ENCODE results near the gene TGFBR1.

The TGFBR1 gene

DNA sequence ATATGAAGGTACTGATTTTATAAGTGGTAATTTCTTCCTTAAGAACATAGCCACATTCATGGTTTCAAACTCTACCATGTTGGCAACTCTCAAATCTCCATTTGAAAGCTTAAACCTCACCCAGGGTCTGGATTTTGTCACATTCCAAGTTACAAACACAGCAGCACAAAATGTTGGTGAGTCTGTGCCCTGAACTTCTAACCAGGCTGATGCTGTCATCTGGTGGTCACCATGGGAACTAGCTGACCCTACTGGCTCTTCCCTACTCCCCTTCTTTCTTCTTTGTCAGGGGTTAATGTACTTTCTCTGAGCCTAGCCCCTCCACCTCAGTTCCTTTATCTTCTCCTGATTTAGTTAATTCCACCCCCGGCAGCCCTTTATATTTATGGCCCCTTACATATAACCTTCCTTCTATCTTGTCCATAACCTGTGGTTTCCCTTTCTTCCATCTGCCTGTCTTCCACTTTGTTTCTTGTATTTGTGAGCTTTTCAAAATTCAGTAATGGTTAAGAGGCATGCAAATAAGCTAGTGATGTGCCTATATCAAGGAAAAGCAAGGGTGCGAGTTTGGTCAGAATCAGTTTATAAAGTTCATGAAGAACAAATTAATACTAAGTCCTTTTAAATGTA lies 35.9 kb downstream of the TGFBR1 start:
- TF ChIP-seq, protein P1, sequence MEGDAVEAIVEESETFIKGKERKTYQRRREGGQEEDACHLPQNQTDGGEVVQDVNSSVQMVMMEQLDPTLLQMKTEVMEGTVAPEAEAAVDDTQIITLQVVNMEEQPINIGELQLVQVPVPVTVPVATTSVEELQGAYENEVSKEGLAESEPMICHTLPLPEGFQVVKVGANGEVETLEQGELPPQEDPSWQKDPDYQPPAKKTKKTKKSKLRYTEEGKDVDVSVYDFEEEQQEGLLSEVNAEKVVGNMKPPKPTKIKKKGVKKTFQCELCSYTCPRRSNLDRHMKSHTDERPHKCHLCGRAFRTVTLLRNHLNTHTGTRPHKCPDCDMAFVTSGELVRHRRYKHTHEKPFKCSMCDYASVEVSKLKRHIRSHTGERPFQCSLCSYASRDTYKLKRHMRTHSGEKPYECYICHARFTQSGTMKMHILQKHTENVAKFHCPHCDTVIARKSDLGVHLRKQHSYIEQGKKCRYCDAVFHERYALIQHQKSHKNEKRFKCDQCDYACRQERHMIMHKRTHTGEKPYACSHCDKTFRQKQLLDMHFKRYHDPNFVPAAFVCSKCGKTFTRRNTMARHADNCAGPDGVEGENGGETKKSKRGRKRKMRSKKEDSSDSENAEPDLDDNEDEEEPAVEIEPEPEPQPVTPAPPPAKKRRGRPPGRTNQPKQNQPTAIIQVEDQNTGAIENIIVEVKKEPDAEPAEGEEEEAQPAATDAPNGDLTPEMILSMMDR (conservative IDR thresholded peaks at IDR 0.05; ENCODE audit: low read depth, low read length) = peak; percentile 100
- DNase-seq (ENCODE audit: low read depth) = peak; percentile 84
- H3K4me3 ChIP-seq (ENCODE audit: low read depth, low read length) = no peak overlapping the region

DNA sequence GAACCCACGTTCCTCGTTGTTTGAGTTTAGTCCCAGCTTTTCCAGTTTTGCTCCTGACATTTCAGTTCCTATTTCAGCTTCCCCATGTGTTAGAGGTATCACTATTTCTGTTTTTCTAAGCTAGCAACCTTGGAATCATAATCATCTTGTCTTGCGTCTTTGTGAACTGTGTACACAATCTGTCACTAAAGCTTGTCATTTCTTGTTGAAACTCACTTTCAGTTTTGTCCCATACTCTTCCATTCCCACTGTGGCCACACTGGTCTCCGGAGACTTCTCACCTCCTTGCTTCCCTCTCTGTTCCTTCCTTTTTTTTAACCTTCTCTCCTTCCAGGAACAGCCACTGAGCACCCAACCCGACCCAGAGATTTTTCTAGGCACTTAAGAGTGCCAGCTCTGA lies 36.9 kb downstream of the TGFBR1 start:
- TF ChIP-seq, protein P1 (conservative IDR thresholded peaks at IDR 0.05; ENCODE audit: low read depth, low read length) = no peak
- H3K4me3 ChIP-seq (ENCODE audit: low read depth, low read length) = no peak overlapping the region
- no peak for DNase-seq (ENCODE audit: low read depth)

DNA sequence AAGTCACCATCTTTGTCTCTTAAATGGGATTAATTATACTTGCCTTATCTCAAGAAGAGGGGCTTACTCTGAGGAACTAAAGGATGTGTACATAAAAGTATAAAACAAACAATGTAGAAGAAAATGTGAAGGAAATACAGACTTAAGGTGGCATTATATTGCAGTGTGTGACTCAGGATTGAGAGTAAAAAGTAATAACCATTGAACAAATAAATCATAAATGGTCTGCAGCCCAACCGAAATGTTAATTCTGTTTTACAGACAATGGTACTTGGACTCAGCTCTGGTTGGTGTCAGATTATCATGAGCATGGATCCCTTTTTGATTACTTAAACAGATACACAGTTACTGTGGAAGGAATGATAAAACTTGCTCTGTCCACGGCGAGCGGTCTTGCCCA lies 37.4 kb downstream of the TGFBR1 start:
- no peak for DNase-seq (ENCODE audit: low read depth)
- TF ChIP-seq, protein P1 (conservative IDR thresholded peaks at IDR 0.05; ENCODE audit: low read depth, low read length) = no peak
- H3K4me3 ChIP-seq (ENCODE audit: low read depth, low read length) = no peak overlapping the region

DNA sequence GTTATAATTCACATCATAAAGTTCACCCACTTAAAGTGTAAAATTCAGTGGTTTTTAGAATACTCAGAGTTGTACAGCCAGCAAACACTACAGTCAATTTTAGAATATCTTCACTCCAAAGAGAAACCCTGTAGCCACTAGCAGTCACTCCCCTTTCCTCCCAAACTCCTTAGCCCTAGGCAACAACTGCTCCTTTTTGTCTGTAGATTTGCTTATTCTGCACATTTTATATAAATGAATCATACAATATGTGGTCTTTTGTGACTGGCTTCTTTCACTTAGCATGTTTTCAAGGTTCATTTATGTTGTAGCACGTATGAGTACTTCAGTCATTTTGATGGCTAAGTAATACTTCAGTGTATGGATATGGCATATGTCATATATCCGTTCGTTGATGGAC lies 38.7 kb downstream of the TGFBR1 start:
- DNase-seq (ENCODE audit: low read depth) = no peak
- no peak overlapping the region for H3K4me3 ChIP-seq (ENCODE audit: low read depth, low read length)
- TF ChIP-seq, protein P1 (conservative IDR thresholded peaks at IDR 0.05; ENCODE audit: low read depth, low read length) = no peak

DNA sequence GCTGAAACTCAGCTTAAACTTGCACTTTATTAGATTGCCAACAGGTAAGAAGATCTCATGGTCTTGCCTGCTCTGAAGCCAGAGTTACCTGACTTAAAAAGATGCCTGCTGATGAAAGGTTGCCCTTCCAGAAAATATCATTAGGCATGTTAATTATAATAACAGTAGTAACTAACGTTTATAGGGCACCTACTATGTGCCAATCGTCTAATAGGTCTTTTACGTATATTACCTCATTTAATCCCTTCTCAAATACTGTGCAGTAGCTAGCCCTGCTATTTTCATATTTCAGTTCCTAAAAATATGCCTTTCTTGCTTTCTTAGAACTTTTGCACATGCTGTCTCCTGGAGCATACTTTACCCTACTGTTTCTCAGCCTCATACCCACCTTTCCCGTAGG lies 40.1 kb downstream of the TGFBR1 start:
- TF ChIP-seq, protein P1 (conservative IDR thresholded peaks at IDR 0.05; ENCODE audit: low read depth, low read length) = no peak
- no peak overlapping the region for H3K4me3 ChIP-seq (ENCODE audit: low read depth, low read length)
- DNase-seq (ENCODE audit: low read depth) = no peak

DNA sequence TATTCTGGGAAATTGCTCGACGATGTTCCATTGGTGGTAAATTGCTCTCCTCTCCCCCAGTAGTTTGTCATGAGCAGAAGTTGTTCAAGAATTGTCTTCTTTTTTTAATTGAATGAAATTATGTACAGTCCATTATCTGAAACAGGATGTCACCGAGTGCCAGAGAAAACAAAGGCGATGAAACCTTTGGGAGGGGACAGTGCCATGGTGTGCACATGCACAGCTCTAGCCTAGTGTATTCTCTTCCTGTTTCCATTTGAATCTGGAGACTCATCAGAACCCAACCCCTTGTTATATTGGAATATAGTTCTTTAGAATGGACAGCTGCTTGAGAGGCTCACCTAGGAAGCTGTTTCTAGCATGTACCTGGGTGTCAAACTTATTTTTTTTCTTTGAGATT lies 41.7 kb downstream of the TGFBR1 start:
- TF ChIP-seq, protein P1 (conservative IDR thresholded peaks at IDR 0.05; ENCODE audit: low read depth, low read length) = no peak
- no peak overlapping the region for H3K4me3 ChIP-seq (ENCODE audit: low read depth, low read length)
- no peak for DNase-seq (ENCODE audit: low read depth)

DNA sequence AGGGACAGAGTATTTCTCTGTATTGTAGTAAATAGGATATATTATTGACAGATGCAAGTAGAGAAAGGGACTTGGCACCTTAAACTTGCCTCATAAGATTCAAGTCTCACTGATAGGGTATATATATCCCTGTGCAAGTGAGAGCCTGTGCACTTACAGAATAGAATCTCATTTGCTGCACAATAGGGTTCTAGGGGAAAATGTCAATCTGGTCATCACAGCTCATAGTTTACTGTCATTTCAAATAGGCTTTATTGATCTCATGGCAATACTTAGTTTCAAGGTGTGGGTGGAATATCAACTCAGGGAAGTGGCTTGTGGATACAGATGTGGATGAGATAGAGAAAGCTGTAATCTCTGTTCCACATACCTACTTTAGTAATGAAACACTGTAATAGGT lies 42.3 kb downstream of the TGFBR1 start:
- no peak for DNase-seq (ENCODE audit: low read depth)
- TF ChIP-seq, protein P1 (conservative IDR thresholded peaks at IDR 0.05; ENCODE audit: low read depth, low read length) = no peak
- no peak overlapping the region for H3K4me3 ChIP-seq (ENCODE audit: low read depth, low read length)
